Panc1 (cell line): Measurements from ENCODE around the gene FBXW12. TPM values are rescaled to one million over a fixed set of nuclear protein-coding genes. Genes with fewer than 3 reads are reported as not detected.
A peak's percentile ranks its signal among the peaks of the same experiment; 100 is the strongest.

ENCODE experiments used
- ATAC-seq: fragments of 200-7000 bp; cut with Tn5 transposase; 2 replicates; pipeline ENCODE4 v1.9.1; 2020; ENCODE audit warnings: mild to moderate bottlenecking, moderate library complexity
- BruUV-seq: library from RNA; stranded (reverse); fragments of 400-500 nt; replicated peaks from 2 replicates; lab custom pipeline; 2021; lab: Mats Ljungman, UMichigan
- CTCF ChIA-PET: fragments of 300-600 bp; sonication (Branson Sonifier 250); formaldehyde crosslinking; loops from one replicate; lab custom pipeline; 2022; ENCODE audit warnings: antibody characterized with exemption; lab: Charles Lee
- POLR2A ChIA-PET: fragments of 300-600 bp; sonication (Branson Sonifier 250); formaldehyde crosslinking; loops from one replicate; lab custom pipeline; 2022; ENCODE audit warnings: antibody characterized with exemption; lab: Charles Lee
- DNase-seq: peaks from one replicate; pipeline ENCODE4 v3.0.0-alpha.2; 2010; ENCODE audit warnings: low read depth, low spot score
- H3K27ac ChIP-seq: 2 replicates; pipeline ENCODE4 v1.5.1; 2011; ENCODE audit warnings: mild to moderate bottlenecking, low read length, inconsistent platforms
- H3K27me3 ChIP-seq: fragments of 200-500 bp; sonication (Bioruptor generic); 2 replicates; pipeline ENCODE4 v1.6.0; 2014; ENCODE audit warnings: low read length, inconsistent platforms; ENCODE audit not compliant: control insufficient read depth, insufficient read depth
- H3K36me3 ChIP-seq: fragments of 200-500 bp; sonication (Bioruptor generic); 2 replicates; pipeline ENCODE4 v1.5.1; 2014; ENCODE audit warnings: inconsistent platforms, mild to moderate bottlenecking, low read length, moderate library complexity; ENCODE audit not compliant: control insufficient read depth, insufficient read depth
- H3K4me1 ChIP-seq: 2 replicates; pipeline ENCODE4 v1.5.1; 2011; ENCODE audit warnings: inconsistent platforms, mild to moderate bottlenecking, low read length, moderate library complexity; ENCODE audit not compliant: control insufficient read depth, insufficient read depth
- H3K4me3 ChIP-seq, 2 experiments: 2 replicates each; pipeline ENCODE4 v1.5.1; 2011 to 2012; ENCODE audit warnings: low read depth in 2 of 2, low read length in 2 of 2, mild to moderate bottlenecking in 2 of 2, inconsistent platforms in 1 of 2, moderate library complexity in 1 of 2
- H3K9me3 ChIP-seq: fragments of 200-500 bp; sonication (Bioruptor generic); 2 replicates; pipeline ENCODE4 v1.5.1; 2014; ENCODE audit warnings: low read depth, mild to moderate bottlenecking, inconsistent platforms, low read length, moderate library complexity; ENCODE audit not compliant: control insufficient read depth, insufficient read depth
- POLR2AphosphoS5 ChIP-seq: IDR thresholded peaks from 2 replicates; pipeline ENCODE4 v1.6.1; 2012; ENCODE audit warnings: mild to moderate bottlenecking, low read depth, low read length, moderate library complexity
- SIN3A ChIP-seq: IDR thresholded peaks from 2 replicates; pipeline ENCODE4 v1.6.1; 2012; ENCODE audit warnings: low read depth, mild to moderate bottlenecking, low read length, moderate library complexity, borderline replicate concordance; ENCODE audit not compliant: insufficient read depth
- TCF7L2 ChIP-seq: IDR thresholded peaks from 2 replicates; pipeline ENCODE4 v1.6.1; 2011; ENCODE audit warnings: mild to moderate bottlenecking, low read depth, low read length, inconsistent platforms
- in situ Hi-C: cut with HindIII; loops from 2 replicates; pipeline ENCODE4 v1.10.0; 2016; ENCODE audit warnings: low sequenced_read_pairs, low pct_unique_long_range_greater_than_20kb
- intact Hi-C: fragments of 100-400 bp; cut with micrococcal nuclease; formaldehyde crosslinking; loops from one replicate; pipeline ENCODE4 v1.10.0; 2022; ENCODE audit not compliant: unreplicated experiment
- total RNA-seq: library from RNA; stranded (reverse); gene quantifications from one replicate; pipeline ENCODE4 v1.2.1, GENCODE V29; 2021; ENCODE audit not compliant: unreplicated experiment
- TF ChIP-seq, protein P1 (sequence below): fragments of 450-650 bp; IDR thresholded peaks from 2 replicates; pipeline ENCODE4 v1.5.1; 2017; ENCODE audit warnings: mild to moderate bottlenecking
- TF ChIP-seq, protein P2 (sequence below), 2 experiments: IDR thresholded peaks; 2 replicates each; pipeline ENCODE4 v1.6.1; 2011 to 2012; ENCODE audit warnings: low read depth in 2 of 2, control low read depth in 1 of 2, low read length in 1 of 2, mild to moderate bottlenecking in 1 of 2, moderate library complexity in 1 of 2; ENCODE audit not compliant: insufficient read depth in 1 of 2

The FBXW12 gene
- total RNA-seq, 1 experiment from 2014 or later: not detected

DNA sequence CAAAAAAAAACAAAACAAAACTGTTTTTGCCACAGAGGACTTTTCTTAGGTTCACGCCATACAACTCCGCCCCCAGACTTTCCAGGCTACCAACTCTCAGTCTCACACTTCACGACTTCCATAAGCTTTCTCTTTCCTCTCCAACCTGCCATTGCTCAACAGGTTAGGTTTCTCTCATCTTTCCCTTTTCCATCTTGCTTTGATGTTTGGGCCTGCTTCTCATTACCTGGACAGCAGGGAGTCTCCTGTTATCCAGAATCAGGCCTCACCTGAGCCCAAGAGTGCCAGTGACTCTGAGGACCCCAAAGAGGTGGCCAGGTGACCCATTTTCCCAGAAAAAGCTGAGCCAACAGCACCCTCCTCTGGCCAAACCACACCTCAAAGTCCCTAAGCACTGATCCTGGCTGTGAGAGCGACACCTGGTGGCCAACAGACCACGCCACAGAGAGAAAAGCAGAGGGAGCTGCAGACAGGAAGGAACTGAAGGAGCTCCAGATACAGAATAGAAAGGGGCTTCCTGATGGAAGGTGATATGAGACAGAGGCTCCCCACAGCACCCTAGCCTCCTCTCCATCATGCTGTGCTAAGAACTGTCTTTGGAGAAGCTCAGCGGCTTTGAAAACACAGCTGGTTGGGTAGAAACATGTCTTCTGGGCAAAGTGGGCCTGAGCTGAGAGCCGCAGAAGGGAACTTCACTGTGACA lies 63.9 kb downstream of the FBXW12 start:
- ATAC-seq (peak; percentile 69), DNase-seq (peak; percentile 66)
- intact Hi-C loops (loop anchor here (5.0 kb wide), 2 partner anchors 34 to 164 kb away; no protein-coding TSS in a partner anchor), in situ Hi-C loops (no loop called here)
- CTCF ChIA-PET: interaction anchor here (0.6 to 2.5 kb wide), 29 partner anchors 9 to 251 kb away, joined by 3 to 98 read pairs (median 4); partner anchors contain the start of genes ATRIP, CDC25A, PFKFB4 and ZNF589
- no peak for TF ChIP-seq POLR2AphosphoS5
- TF ChIP-seq, protein P1, sequence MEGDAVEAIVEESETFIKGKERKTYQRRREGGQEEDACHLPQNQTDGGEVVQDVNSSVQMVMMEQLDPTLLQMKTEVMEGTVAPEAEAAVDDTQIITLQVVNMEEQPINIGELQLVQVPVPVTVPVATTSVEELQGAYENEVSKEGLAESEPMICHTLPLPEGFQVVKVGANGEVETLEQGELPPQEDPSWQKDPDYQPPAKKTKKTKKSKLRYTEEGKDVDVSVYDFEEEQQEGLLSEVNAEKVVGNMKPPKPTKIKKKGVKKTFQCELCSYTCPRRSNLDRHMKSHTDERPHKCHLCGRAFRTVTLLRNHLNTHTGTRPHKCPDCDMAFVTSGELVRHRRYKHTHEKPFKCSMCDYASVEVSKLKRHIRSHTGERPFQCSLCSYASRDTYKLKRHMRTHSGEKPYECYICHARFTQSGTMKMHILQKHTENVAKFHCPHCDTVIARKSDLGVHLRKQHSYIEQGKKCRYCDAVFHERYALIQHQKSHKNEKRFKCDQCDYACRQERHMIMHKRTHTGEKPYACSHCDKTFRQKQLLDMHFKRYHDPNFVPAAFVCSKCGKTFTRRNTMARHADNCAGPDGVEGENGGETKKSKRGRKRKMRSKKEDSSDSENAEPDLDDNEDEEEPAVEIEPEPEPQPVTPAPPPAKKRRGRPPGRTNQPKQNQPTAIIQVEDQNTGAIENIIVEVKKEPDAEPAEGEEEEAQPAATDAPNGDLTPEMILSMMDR: peak; percentile 98
- Histone ChIP-seq H3K27me3 (no peaks in the 10 kb centered on the region), H3K4me3 (no peak overlapping the region), H3K9me3 (no peaks in the 10 kb centered on the region), H3K4me1 (no peaks in the 10 kb centered on the region), H3K36me3 (peaks cover 4% of the 10 kb centered on the region; the same call in 1 of the 2 replicates), H3K27ac (no peak overlapping the region)
- no TSS peak for BruUV-seq
- POLR2A ChIA-PET: interaction anchor here (0.5 to 0.6 kb wide), 4 partner anchors 35 to 253 kb away, joined by 3 to 11 read pairs (median 3); no protein-coding TSS in a partner anchor

DNA sequence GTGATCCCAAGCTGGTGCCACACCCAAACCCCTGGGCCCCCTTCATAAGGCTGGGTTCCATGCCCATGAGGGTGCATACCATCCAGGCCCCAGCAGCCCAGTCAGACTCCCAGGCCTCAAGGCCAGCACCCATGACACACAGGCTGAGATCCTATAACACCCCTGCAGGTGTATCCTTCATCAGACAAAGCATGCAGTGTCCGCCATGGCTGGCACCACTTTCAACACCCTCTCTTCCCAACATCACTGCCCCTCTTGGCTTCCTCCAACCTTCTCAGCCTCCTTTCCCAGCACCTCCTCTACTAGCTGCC lies 64.4 kb downstream of the FBXW12 start:
- BruUV-seq: no TSS peak
- in situ Hi-C loops: no loop called here

More for the DNA sequence above, 64.4 kb downstream of the FBXW12 start:
- H3K27ac ChIP-seq: no peak overlapping the region
- peaks cover 4% of the 10 kb centered on the region; the same call in 1 of the 2 replicates for H3K36me3 ChIP-seq
- peaks cover 1% of the 10 kb centered on the region; the same call in 1 of the 2 replicates for H3K4me1 ChIP-seq
- ChIA-PET CTCF (interaction anchor here (0.6 to 2.5 kb wide), 29 partner anchors 9 to 250 kb away, joined by 3 to 98 read pairs (median 4); partner anchors contain the start of genes ATRIP, CDC25A, PFKFB4 and ZNF589), POLR2A (interaction anchor here (0.5 to 0.6 kb wide), 3 partner anchors 36 to 254 kb away, joined by 3 read pairs; no protein-coding TSS in a partner anchor)
- no peak for ATAC-seq
- no peak for DNase-seq
- H3K4me3 ChIP-seq: no peak overlapping the region
- no peaks in the 10 kb centered on the region for H3K27me3 ChIP-seq
- intact Hi-C loops: loop anchor here (5.0 kb wide), 2 partner anchors 34 to 164 kb away; no protein-coding TSS in a partner anchor
- H3K9me3 ChIP-seq: no peaks in the 10 kb centered on the region
- TF ChIP-seq POLR2AphosphoS5 (no peak), TCF7L2 (no peak), SIN3A (no peak)
- TF ChIP-seq, protein P2, sequence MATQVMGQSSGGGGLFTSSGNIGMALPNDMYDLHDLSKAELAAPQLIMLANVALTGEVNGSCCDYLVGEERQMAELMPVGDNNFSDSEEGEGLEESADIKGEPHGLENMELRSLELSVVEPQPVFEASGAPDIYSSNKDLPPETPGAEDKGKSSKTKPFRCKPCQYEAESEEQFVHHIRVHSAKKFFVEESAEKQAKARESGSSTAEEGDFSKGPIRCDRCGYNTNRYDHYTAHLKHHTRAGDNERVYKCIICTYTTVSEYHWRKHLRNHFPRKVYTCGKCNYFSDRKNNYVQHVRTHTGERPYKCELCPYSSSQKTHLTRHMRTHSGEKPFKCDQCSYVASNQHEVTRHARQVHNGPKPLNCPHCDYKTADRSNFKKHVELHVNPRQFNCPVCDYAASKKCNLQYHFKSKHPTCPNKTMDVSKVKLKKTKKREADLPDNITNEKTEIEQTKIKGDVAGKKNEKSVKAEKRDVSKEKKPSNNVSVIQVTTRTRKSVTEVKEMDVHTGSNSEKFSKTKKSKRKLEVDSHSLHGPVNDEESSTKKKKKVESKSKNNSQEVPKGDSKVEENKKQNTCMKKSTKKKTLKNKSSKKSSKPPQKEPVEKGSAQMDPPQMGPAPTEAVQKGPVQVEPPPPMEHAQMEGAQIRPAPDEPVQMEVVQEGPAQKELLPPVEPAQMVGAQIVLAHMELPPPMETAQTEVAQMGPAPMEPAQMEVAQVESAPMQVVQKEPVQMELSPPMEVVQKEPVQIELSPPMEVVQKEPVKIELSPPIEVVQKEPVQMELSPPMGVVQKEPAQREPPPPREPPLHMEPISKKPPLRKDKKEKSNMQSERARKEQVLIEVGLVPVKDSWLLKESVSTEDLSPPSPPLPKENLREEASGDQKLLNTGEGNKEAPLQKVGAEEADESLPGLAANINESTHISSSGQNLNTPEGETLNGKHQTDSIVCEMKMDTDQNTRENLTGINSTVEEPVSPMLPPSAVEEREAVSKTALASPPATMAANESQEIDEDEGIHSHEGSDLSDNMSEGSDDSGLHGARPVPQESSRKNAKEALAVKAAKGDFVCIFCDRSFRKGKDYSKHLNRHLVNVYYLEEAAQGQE (IDR thresholded peaks at IDR 0.05; ENCODE audit: insufficient read depth in 1 of 2, low read depth in 2 of 2, low read length in 1 of 2): no peak
- TF ChIP-seq, protein P1: no peak
